Large intestine (tissue), 3 donors: ENCODE data around the gene HIRA. TPM values are rescaled to one million over a fixed set of nuclear protein-coding genes. Genes with fewer than 3 reads are reported as not detected.

ENCODE experiments used
- DNase-seq, 2 donors: peaks; one replicate each; pipeline versions ENCODE4 v3.0.0 to v3.0.0-alpha.2; 2013
- H3K27ac ChIP-seq: one replicate; pipeline ENCODE4 v1.5.1; 2013; ENCODE audit warnings: low read length
- H3K27me3 ChIP-seq: 2 replicates; pipeline ENCODE4 v1.6.1; 2013; ENCODE audit warnings: low read length; ENCODE audit not compliant: control insufficient read depth, insufficient read depth
- H3K36me3 ChIP-seq: 2 replicates; pipeline ENCODE4 v1.6.1; 2013; ENCODE audit warnings: low read length; ENCODE audit not compliant: control insufficient read depth, insufficient read depth
- H3K4me1 ChIP-seq: one replicate; pipeline ENCODE4 v1.6.1; 2013; ENCODE audit warnings: low read length; ENCODE audit not compliant: control insufficient read depth, insufficient read depth
- H3K4me3 ChIP-seq: one replicate; pipeline ENCODE4 v1.5.1; 2013; ENCODE audit warnings: low read length
- H3K9me3 ChIP-seq: one replicate; pipeline ENCODE4 v1.6.1; 2013; ENCODE audit warnings: mild to moderate bottlenecking, low read depth, low read length, moderate library complexity; ENCODE audit not compliant: control insufficient read depth
- WGBS: methylation state at CpG from one replicate; pipeline ENCODE4 v1.1.5; 2013; ENCODE audit warnings: low lambda C conversion rate; ENCODE audit not compliant: insufficient coverage; 5-methylcytosine and 5-hydroxymethylcytosine counted together
- polyA plus RNA-seq: library from polyadenylated mRNA; unstranded; fragments of 120-200 nt; gene quantifications from one replicate; pipeline ENCODE4 v1.2.1, GENCODE V29; 2013

Gene HIRA
- polyA plus RNA-seq, 1 donor, result 29.6 TPM

DNA sequence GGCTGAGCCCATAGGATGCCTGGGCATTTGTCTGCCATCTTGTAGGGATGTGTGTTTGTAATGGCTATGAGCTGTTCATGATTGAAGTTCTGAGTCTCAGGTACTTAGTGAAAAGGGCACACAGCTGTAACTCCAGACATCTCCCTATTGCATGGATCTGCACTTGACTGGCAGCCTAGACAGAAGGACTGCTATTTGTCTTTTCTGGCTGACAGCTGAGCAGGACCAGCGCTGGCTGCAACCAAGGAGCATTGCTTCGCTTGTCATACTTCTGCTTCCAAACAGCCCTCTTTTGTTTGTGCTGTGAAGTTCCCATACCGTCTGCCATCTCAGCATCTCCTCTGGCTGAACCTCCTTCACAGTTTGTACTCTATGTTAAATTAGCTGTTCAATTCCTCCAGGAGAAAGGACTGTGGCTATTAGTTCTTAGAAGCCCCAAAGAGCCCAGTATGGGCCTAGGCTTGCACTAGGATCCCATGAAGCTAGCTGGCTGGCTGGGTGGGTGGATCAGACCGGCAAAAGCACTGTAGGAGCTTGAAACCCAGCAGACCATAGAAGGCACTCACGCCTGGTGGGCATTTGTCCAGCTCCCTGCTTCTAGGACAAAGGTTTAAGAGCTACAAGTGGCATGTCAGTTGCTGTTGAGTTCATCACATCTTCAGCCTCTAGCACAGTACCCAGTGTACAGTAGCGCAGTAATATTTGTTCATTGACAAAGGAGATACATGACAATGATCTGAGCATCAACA is 20.4 kb downstream of the HIRA start:
- H3K27ac ChIP-seq, result no peak overlapping the region
- H3K27me3 ChIP-seq, result no peaks in the 10 kb centered on the region
- no peaks in the 10 kb centered on the region for H3K9me3 ChIP-seq
- no peak for DNase-seq
- no peak overlapping the region for H3K4me3 ChIP-seq
- H3K4me1 ChIP-seq, result no peaks in the 10 kb centered on the region
- no CpG with 5 or more reads among the region's 6 CpGs for WGBS
- H3K36me3 ChIP-seq, result peaks cover 39% of the 10 kb centered on the region

DNA sequence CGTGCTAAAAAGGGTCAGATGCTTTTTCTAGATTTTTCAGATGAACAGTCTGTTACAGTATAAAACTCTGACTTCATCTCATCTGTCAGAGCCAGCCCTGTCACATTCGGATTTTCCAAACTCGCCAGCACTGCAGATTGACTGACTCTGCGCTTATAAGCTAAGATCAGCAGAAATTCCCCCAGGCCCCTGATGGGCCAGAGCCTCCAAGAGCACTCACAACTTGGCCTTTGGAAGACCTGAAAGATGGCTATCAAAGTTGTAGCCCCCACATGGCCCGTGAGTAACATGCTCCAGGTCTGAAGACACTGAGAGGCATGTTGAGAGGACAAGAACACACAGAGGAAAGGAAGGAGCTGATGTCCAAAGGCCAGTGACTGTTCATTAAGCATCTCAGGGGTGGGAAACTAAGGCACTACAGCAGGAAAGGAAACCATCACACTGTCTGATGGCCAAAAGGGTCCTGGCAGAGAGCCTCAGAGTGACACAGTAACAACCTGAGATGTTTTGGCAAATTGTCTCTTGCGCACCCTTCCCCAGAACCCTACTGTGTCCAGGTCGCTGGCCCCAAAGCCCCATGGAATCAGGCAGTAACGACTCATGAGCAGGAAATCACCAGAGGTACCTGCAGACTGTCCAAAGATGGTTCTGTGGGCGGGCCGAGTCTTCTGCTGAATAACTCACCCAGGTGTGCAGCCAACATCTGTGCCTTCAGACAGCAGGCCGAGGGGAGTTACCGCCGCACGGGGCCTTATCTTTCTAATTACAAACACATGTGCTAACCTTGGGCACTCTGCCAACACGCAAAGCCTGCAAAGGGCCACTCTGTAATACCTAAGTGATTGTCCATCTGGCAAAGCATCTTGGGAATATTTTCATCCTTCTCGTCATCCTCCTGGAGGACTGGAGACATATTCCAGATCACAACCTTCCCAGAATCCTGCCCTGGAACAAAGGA is 23.6 kb downstream of the HIRA start:
- Histone ChIP-seq H3K36me3 (peaks cover 60% of the 10 kb centered on the region), H3K4me3 (no peak overlapping the region), H3K9me3 (no peaks in the 10 kb centered on the region), H3K27me3 (no peaks in the 10 kb centered on the region), H3K4me1 (no peaks in the 10 kb centered on the region), H3K27ac (no peak overlapping the region)
- 86% methylated on average over 1 of the region's 16 CpGs for WGBS
- DNase-seq, result peak in 1 of 2 donors; percentile 33

DNA sequence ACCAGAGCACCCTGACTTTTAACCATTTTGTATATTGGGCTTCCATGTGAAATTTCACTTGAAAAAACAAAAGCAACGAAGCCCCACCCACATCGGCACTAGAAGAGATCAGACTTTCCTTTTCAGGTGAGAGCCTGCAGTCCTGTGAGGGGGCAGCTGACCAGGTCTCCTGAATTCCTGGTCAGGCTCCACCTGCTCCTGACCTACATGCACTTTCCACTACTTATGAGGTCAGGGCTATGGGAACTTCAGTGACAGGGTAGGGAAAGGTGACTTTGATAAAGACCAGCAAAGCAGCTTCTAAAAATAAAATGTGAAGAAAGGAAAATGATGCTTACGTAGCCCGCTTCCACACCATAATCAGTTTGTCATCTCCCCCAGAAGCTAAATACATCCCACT is 24.7 kb downstream of the HIRA start:
- no CpG with 5 or more reads among the region's 4 CpGs for WGBS
- H3K9me3 ChIP-seq, result no peaks in the 10 kb centered on the region
- H3K27ac ChIP-seq, result no peak overlapping the region
- H3K27me3 ChIP-seq, result no peaks in the 10 kb centered on the region
- H3K4me3 ChIP-seq, result no peak overlapping the region
- peaks cover 67% of the 10 kb centered on the region for H3K36me3 ChIP-seq
- DNase-seq, result no peak
- H3K4me1 ChIP-seq, result no peaks in the 10 kb centered on the region

GRCh38 chr22:19406281-19406811 is 25.2 kb downstream of the HIRA start:
- no peak overlapping the region for H3K4me3 ChIP-seq
- H3K27me3 ChIP-seq, result no peaks in the 10 kb centered on the region
- no peaks in the 10 kb centered on the region for H3K9me3 ChIP-seq
- H3K36me3 ChIP-seq, result peaks cover 72% of the 10 kb centered on the region
- WGBS, result no CpG with 5 or more reads among the region's 3 CpGs
- no peaks in the 10 kb centered on the region for H3K4me1 ChIP-seq
- no peak for DNase-seq
- no peak overlapping the region for H3K27ac ChIP-seq

- Histone ChIP-seq H3K27ac (no peak overlapping the region), H3K9me3 (no peaks in the 10 kb centered on the region), H3K4me1 (no peaks in the 10 kb centered on the region), H3K27me3 (no peaks in the 10 kb centered on the region), H3K4me3 (no peak overlapping the region), H3K36me3 (peaks cover 76% of the 10 kb centered on the region)
- no CpG with 5 or more reads among the region's 8 CpGs for WGBS
- DNase-seq, result no peak
These were observed 25.9 kb downstream of the HIRA start for GRCh38 chr22:19405652-19406051.

DNA sequence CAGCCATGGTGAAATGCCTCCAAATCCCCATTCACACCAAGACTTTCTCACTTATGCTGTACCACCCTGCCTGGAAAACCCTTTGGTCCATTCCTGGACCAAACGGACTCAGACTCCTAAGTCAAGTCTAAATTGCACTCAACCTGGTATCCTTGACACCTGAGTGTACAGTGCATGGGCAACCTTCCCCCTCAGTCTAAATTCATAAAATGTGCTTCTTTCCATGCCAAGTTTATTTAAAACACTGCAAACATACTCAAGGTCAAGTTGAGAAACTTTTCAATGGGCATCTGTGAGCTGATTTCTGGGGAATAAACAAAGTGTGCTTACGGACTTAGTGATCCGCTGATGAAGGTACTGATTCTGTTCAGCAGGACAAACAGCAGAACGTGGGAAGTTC is 26.4 kb downstream of the HIRA start:
- Histone ChIP-seq H3K4me1 (no peaks in the 10 kb centered on the region), H3K27ac (no peak overlapping the region), H3K36me3 (peaks cover 75% of the 10 kb centered on the region), H3K27me3 (no peaks in the 10 kb centered on the region), H3K9me3 (no peaks in the 10 kb centered on the region), H3K4me3 (no peak overlapping the region)
- whole genome bisulfite sequencing, result no CpG with 5 or more reads among the region's 4 CpGs
- no peak for DNase-seq

DNA sequence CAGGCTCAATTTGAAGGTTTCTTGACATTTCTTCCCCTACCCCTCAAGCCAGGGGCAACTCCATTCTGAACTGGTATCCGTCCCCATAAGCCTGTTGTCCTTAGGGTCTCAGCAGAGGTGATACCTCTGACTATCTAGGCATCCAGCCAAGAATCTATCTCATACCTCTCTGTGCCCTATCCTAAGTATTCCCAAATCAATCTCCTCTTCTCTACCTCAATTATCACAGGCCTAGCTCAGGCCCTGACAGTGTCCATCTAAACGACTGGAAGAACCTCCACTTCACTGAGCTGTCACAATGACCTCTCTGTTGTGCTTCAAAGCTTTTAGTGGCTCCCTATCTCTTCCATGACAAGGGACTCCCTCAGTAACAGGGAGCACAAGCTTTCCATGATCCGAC is 26.9 kb downstream of the HIRA start:
- Histone ChIP-seq H3K27ac (no peak overlapping the region), H3K36me3 (peaks cover 73% of the 10 kb centered on the region), H3K4me3 (no peak overlapping the region), H3K27me3 (no peaks in the 10 kb centered on the region), H3K4me1 (no peaks in the 10 kb centered on the region), H3K9me3 (no peaks in the 10 kb centered on the region)
- no CpG with 5 or more reads among the region's 3 CpGs for whole genome bisulfite sequencing
- no peak for DNase-seq

DNA sequence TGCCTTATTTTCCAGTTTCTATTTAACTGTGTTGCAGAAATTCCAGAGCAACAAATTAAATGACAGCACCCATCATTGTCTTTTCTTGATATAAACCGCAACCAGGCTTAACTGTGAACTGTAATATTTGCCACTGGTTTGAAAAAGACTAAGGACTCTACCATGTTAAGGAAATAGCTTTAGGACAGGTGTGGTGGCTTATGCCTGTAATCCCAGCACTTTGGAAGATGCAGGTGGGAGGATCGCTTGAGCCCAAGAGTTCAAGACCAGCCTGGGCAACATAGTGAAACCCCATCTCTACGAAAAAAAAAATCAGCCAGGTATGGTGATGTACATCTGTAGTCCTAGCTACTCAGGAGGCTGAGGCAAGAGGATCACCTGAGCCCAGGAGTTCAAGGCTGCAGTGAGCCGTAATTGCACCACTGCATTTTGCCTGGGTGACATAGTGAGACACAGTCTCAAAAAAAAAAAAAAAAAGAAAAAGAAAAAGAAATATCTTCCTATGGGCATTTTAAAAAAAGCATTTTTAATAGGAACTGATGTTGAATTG is 28.8 kb downstream of the HIRA start:
- no peak overlapping the region for H3K27ac ChIP-seq
- H3K9me3 ChIP-seq, result no peaks in the 10 kb centered on the region
- no peak overlapping the region for H3K4me3 ChIP-seq
- no peaks in the 10 kb centered on the region for H3K4me1 ChIP-seq
- H3K36me3 ChIP-seq, result peaks cover 66% of the 10 kb centered on the region
- no peak for DNase-seq
- H3K27me3 ChIP-seq, result no peaks in the 10 kb centered on the region
- WGBS, result no CpG with 5 or more reads among the region's 4 CpGs

DNA sequence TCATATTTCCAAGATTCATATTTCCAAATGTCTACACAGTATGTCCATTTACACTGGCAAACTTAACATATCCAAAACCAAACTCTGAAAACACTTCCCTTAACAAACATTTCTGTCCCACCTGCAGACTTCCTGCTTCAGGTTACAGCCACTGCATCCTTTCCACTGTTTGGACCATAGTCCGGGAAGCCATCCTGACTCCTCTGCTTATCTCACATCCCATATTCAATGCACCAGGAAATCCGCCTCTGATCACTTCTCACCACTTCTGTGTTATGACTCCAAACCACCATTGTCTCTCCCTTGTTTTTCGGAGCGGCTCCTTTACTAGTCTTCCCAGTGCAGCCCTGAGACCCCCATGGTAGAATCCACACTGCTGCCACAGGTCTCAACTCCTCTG is 30.1 kb downstream of the HIRA start:
- H3K27me3 ChIP-seq, result no peaks in the 10 kb centered on the region
- no peak overlapping the region for H3K4me3 ChIP-seq
- DNase-seq, result no peak
- peaks cover 68% of the 10 kb centered on the region for H3K36me3 ChIP-seq
- H3K27ac ChIP-seq, result no peak overlapping the region
- no peaks in the 10 kb centered on the region for H3K4me1 ChIP-seq
- no peaks in the 10 kb centered on the region for H3K9me3 ChIP-seq
- no CpG with 5 or more reads among the region's 4 CpGs for WGBS

DNA sequence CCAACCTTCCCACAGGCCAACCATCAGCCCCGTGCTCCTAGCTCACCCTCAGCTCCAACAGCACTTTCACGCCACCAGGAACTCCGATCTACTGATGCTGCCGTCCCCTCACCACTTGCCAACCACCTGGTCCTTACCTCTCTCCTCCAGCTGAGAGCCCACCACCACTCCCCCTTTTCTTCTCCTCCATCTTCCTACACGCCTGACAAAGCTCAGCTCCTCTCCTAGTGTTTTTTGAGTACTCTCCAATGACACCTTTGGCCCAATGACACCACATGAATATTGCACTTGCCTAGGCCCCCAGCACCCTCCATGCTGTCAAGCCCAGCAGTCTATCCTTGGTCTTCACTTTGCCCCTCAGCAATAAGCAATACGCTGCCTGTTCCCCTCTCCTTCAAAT is 30.7 kb downstream of the HIRA start:
- Histone ChIP-seq H3K9me3 (no peaks in the 10 kb centered on the region), H3K4me1 (no peaks in the 10 kb centered on the region), H3K27me3 (no peaks in the 10 kb centered on the region), H3K36me3 (peaks cover 67% of the 10 kb centered on the region), H3K27ac (no peak overlapping the region), H3K4me3 (no peak overlapping the region)
- 89% methylated on average over 3 of the region's 6 CpGs for WGBS
- DNase-seq, result no peak
